DOHH2 (cell line): ENCODE data around the gene QRFP.

Source experiments
- EZH2phosphoT487 ChIP-seq: fragments of 200-600 bp; sonication (generic); IDR thresholded peaks from 2 replicates; pipeline ENCODE4 v1.6.1; 2017; ENCODE audit warnings: borderline replicate concordance, mild to moderate bottlenecking, antibody characterized with exemption, low read length, moderate library complexity, mixed read lengths
- TF ChIP-seq, protein P1 (sequence below): fragments of 200-600 bp; sonication (generic); IDR thresholded peaks from one replicate; pipeline ENCODE4 v1.5.1; 2014; ENCODE audit warnings: antibody characterized with exemption, mild to moderate bottlenecking, low read depth, low read length; ENCODE audit not compliant: poor library complexity, severe bottlenecking

- TF ChIP-seq, protein P1, sequence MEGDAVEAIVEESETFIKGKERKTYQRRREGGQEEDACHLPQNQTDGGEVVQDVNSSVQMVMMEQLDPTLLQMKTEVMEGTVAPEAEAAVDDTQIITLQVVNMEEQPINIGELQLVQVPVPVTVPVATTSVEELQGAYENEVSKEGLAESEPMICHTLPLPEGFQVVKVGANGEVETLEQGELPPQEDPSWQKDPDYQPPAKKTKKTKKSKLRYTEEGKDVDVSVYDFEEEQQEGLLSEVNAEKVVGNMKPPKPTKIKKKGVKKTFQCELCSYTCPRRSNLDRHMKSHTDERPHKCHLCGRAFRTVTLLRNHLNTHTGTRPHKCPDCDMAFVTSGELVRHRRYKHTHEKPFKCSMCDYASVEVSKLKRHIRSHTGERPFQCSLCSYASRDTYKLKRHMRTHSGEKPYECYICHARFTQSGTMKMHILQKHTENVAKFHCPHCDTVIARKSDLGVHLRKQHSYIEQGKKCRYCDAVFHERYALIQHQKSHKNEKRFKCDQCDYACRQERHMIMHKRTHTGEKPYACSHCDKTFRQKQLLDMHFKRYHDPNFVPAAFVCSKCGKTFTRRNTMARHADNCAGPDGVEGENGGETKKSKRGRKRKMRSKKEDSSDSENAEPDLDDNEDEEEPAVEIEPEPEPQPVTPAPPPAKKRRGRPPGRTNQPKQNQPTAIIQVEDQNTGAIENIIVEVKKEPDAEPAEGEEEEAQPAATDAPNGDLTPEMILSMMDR, result no peak
- TF ChIP-seq EZH2phosphoT487, result no peak
Measured at GRCh38 chr9:130942084-130942483, 45.5 kb upstream of the QRFP start.
